Activated CD8-positive, alpha-beta T cell treated with anti-CD3 and anti-CD28 coated beads for 36 hours (primary cell): ENCODE results near the gene CTSO. TPM values are rescaled to one million over a fixed set of nuclear protein-coding genes. Genes with fewer than 3 reads are reported as not detected.
"Not testable (repeated sequence)": the region's sequence is repeated elsewhere in the genome, so short reads cannot be mapped to it uniquely, and the experiment has no call there.

ENCODE experiments used
- ATAC-seq: fragments of 200-7000 bp; cut with Tn5 transposase; one replicate; pipeline ENCODE4 v1.10.0; 2021; ENCODE audit warnings: mild to moderate bottlenecking, moderate library complexity
- CTCF ChIA-PET: fragments of 350-600 bp; sonication (Branson Sonifier 250); formaldehyde crosslinking; loops from one replicate; lab custom pipeline; 2021; ENCODE audit warnings: antibody characterized with exemption; lab: Charles Lee
- POLR2A ChIA-PET: fragments of 350-600 bp; sonication (Branson Sonifier 250); formaldehyde crosslinking; loops from one replicate; lab custom pipeline; 2021; ENCODE audit warnings: antibody characterized with exemption; lab: Charles Lee
- DNase-seq: peaks from one replicate; pipeline ENCODE4 v3.0.0-alpha.2; 2020
- H3K27ac Mint-ChIP-seq: one replicate; pipeline ENCODE4 v1.8.0; 2021; ENCODE audit warnings: mild to moderate bottlenecking, mixed read lengths
- H3K27me3 Mint-ChIP-seq: one replicate; pipeline ENCODE4 v1.8.0; 2021; ENCODE audit warnings: mixed read lengths
- H3K36me3 Mint-ChIP-seq: one replicate; pipeline ENCODE4 v1.8.0; 2021; ENCODE audit warnings: low read depth, mixed read lengths
- H3K4me1 Mint-ChIP-seq: one replicate; pipeline ENCODE4 v1.8.0; 2021; ENCODE audit warnings: low read depth, mixed read lengths
- H3K4me3 Mint-ChIP-seq: one replicate; pipeline ENCODE4 v1.8.0; 2021; ENCODE audit warnings: mild to moderate bottlenecking, moderate library complexity, mixed read lengths
- H3K9me3 Mint-ChIP-seq: one replicate; pipeline ENCODE4 v1.8.0; 2021; ENCODE audit warnings: mixed read lengths
- CTCF ChIP-seq: fragments of 200-600 bp; IDR thresholded peaks from one replicate; pipeline ENCODE4 v1.8.0; 2022; ENCODE audit warnings: antibody characterized with exemption, mild to moderate bottlenecking
- intact Hi-C: fragments of 100-400 bp; cut with micrococcal nuclease; formaldehyde crosslinking; loops from one replicate; pipeline ENCODE4 v1.10.0; 2022
- total RNA-seq, 2 experiments: library from RNA; stranded (reverse); gene quantifications; one replicate each; pipeline ENCODE4 v1.2.3, GENCODE V29; 2021

CTSO gene
- total RNA-seq, 2 experiments from 2014 or later = 3.4 to 3.7 TPM

- intact Hi-C loops = no loop called here
- H3K36me3 Mint-ChIP-seq = no peaks in the 10 kb centered on the region
- no peak for DNase-seq
- no peaks in the 10 kb centered on the region for H3K9me3 Mint-ChIP-seq
- no peak overlapping the region for H3K27ac Mint-ChIP-seq
- H3K4me1 Mint-ChIP-seq = peaks cover 6% of the 10 kb centered on the region
- ChIA-PET POLR2A (no interaction called here), CTCF (no interaction called here)
- TF ChIP-seq CTCF = no peak
- ATAC-seq = no peak
- H3K27me3 Mint-ChIP-seq = peaks cover 11% of the 10 kb centered on the region
- H3K4me3 Mint-ChIP-seq = no peak overlapping the region
These were observed 49.3 kb downstream of the CTSO start for GRCh38 chr4:155904331-155904730.

GRCh38 chr4:155903453-155903852 is 50.2 kb downstream of the CTSO start, which contains the start of gene TDO2:
Gene TDO2, plus strand, starts transcription at chr4:155903696. Its CDS starts 63 bp downstream, at chr4:155903759.
- POLR2A ChIA-PET = no interaction called here
- ATAC-seq = no peak
- intact Hi-C loops = no loop called here

GRCh38 chr4:155901013-155901412 is 52.7 kb downstream of the CTSO start:
- H3K36me3 Mint-ChIP-seq = no peaks in the 10 kb centered on the region
- CTCF ChIA-PET = interaction anchor here (1.1 kb wide), 1 partner anchor 11 kb away, joined by 3 read pairs; no protein-coding TSS in a partner anchor
- H3K4me3 Mint-ChIP-seq = no peak overlapping the region
- ATAC-seq (no peak), DNase-seq (no peak)
- peaks cover 2% of the 10 kb centered on the region for H3K27me3 Mint-ChIP-seq
- peaks cover 7% of the 10 kb centered on the region for H3K9me3 Mint-ChIP-seq
- H3K4me1 Mint-ChIP-seq = no peaks in the 10 kb centered on the region
- intact Hi-C loops = no loop called here
- H3K27ac Mint-ChIP-seq = no peak overlapping the region
- no peak for TF ChIP-seq CTCF
- POLR2A ChIA-PET = no interaction called here

More at GRCh38 chr4:155903453-155903852, 50.2 kb downstream of the CTSO start, which contains the start of gene TDO2:
- Mint-ChIP-seq H3K4me1 (peaks cover 6% of the 10 kb centered on the region), H3K36me3 (no peaks in the 10 kb centered on the region), H3K27ac (no peak within 1 kb of the TSS), H3K4me3 (no peak within 1 kb of the TSS), H3K27me3 (peaks cover 10% of the 10 kb centered on the region), H3K9me3 (no peaks in the 10 kb centered on the region)
- no peak for TF ChIP-seq CTCF
- no peak for DNase-seq
- CTCF ChIA-PET = no interaction called here

GRCh38 chr4:155900381-155900780 is 53.3 kb downstream of the CTSO start:
- intact Hi-C loops = no loop called here
- Mint-ChIP-seq H3K9me3 (peaks cover 7% of the 10 kb centered on the region), H3K36me3 (no peaks in the 10 kb centered on the region), H3K4me3 (no peak overlapping the region), H3K4me1 (no peaks in the 10 kb centered on the region), H3K27ac (no peak overlapping the region), H3K27me3 (peaks cover 2% of the 10 kb centered on the region)
- ChIA-PET CTCF (interaction anchor here (0.8 to 1.1 kb wide), 2 partner anchors 11 to 13 kb away, joined by 3 read pairs; no protein-coding TSS in a partner anchor), POLR2A (no interaction called here)
- no peak for TF ChIP-seq CTCF
- DNase-seq = no peak
- ATAC-seq = no peak

GRCh38 chr4:155899891-155900290 is 53.8 kb downstream of the CTSO start:
- no peak for DNase-seq
- peaks cover 7% of the 10 kb centered on the region for H3K9me3 Mint-ChIP-seq
- H3K27ac Mint-ChIP-seq = no peak overlapping the region
- no peak for ATAC-seq
- H3K4me1 Mint-ChIP-seq = no peaks in the 10 kb centered on the region
- ChIA-PET CTCF (interaction anchor here (0.8 to 1.1 kb wide), 2 partner anchors 12 to 13 kb away, joined by 3 read pairs; no protein-coding TSS in a partner anchor), POLR2A (no interaction called here)
- TF ChIP-seq CTCF = no peak
- no peaks in the 10 kb centered on the region for H3K36me3 Mint-ChIP-seq
- intact Hi-C loops = no loop called here
- peaks cover 2% of the 10 kb centered on the region for H3K27me3 Mint-ChIP-seq
- H3K4me3 Mint-ChIP-seq = no peak overlapping the region

- intact Hi-C loops, H3K4me3 Mint-ChIP-seq, POLR2A ChIA-PET: not testable (repeated sequence)
These were observed 55.3 kb downstream of the CTSO start for GRCh38 chr4:155898371-155898770.

More at GRCh38 chr4:155898371-155898770, 55.3 kb downstream of the CTSO start:
- H3K27me3 Mint-ChIP-seq, DNase-seq, H3K36me3 Mint-ChIP-seq, CTCF ChIA-PET, H3K9me3 Mint-ChIP-seq, ATAC-seq, H3K4me1 Mint-ChIP-seq, H3K27ac Mint-ChIP-seq: not testable (repeated sequence)
